GM21737 (cell line): ENCODE measurements around the gene H1-8.
"Not testable (repeated sequence)": the region's sequence is repeated elsewhere in the genome, so short reads cannot be mapped to it uniquely, and the experiment has no call there.

Experiments used
- ATAC-seq: cut with Tn5 transposase; IDR thresholded peaks from one replicate; pipeline ENCODE4 v1.9.1; 2021; ENCODE audit warnings: mild to moderate bottlenecking, moderate library complexity; ENCODE audit not compliant: unreplicated experiment

Gene H1-8

GRCh38 chr3:129531699-129532098 is 11.3 kb upstream of the H1-8 start:
- ATAC-seq, result no peak

- no peak for ATAC-seq
These were observed 10.7 kb upstream of the H1-8 start for GRCh38 chr3:129532261-129532660.

- ATAC-seq, result no peak
These were observed 9.6 kb upstream of the H1-8 start for GRCh38 chr3:129533406-129533805.

GRCh38 chr3:129534428-129535027 is 8.4 kb upstream of the H1-8 start:
- ATAC-seq, result no peak

GRCh38 chr3:129535075-129535474 is 7.9 kb upstream of the H1-8 start:
- ATAC-seq, result no peak

- no peak for ATAC-seq
These were observed 6.7 kb upstream of the H1-8 start for GRCh38 chr3:129536374-129536667.

- ATAC-seq, result no peak
These were observed 6.2 kb upstream of the H1-8 start for GRCh38 chr3:129536804-129537203.

- ATAC-seq, result no peak
These were observed 3.8 kb upstream of the H1-8 start for GRCh38 chr3:129539206-129539605.

GRCh38 chr3:129540776-129541516 is 2.0 kb upstream of the H1-8 start:
- no peak for ATAC-seq

- ATAC-seq, result no peak
These were observed 228 bp upstream of the H1-8 start for GRCh38 chr3:129542747-129543146.

GRCh38 chr3:129543999-129544398 is 1.0 kb downstream of the H1-8 start:
- no peak for ATAC-seq

GRCh38 chr3:129545951-129546350 is 3.0 kb downstream of the H1-8 start:
- not testable (repeated sequence) for ATAC-seq

- ATAC-seq, result no peak
These were observed 4.3 kb downstream of the H1-8 start for GRCh38 chr3:129547241-129547640.

GRCh38 chr3:129548104-129548965 is 5.4 kb downstream of the H1-8 start:
- no peak for ATAC-seq

GRCh38 chr3:129549006-129549800 is 6.2 kb downstream of the H1-8 start:
- ATAC-seq, result no peak

GRCh38 chr3:129549805-129550204 is 6.8 kb downstream of the H1-8 start:
- no peak for ATAC-seq

- ATAC-seq, result no peak
These were observed 9.5 kb downstream of the H1-8 start for GRCh38 chr3:129552287-129553050.

GRCh38 chr3:129553171-129553570 is 10.2 kb downstream of the H1-8 start:
- ATAC-seq, result no peak

- no peak for ATAC-seq
These were observed 10.7 kb downstream of the H1-8 start for GRCh38 chr3:129553719-129554118.

- ATAC-seq, result no peak
These were observed 11.6 kb downstream of the H1-8 start for GRCh38 chr3:129554356-129555152.
